Endothelial cell of umbilical vein (primary cell): ENCODE data around the gene EFNA2. TPM values are rescaled to one million over a fixed set of nuclear protein-coding genes. Genes with fewer than 3 reads are reported as not detected.

Experiments
- BruUV-seq: library from RNA; stranded (reverse); fragments of 400-500 nt; replicated peaks from 2 replicates; lab custom pipeline; 2021; lab: Mats Ljungman, UMichigan
- CTCF ChIA-PET: fragments of 300-600, 350-600 bp; sonication (Branson Sonifier 250); formaldehyde crosslinking; loops from one replicate; lab custom pipeline; 2021; ENCODE audit warnings: antibody characterized with exemption, inconsistent platforms; lab: Charles Lee
- POLR2A ChIA-PET: fragments of 300-600, 350-600 bp; sonication (Branson Sonifier 250); formaldehyde crosslinking; loops from one replicate; lab custom pipeline; 2021; ENCODE audit warnings: antibody characterized with exemption, inconsistent platforms; lab: Charles Lee
- DNase-seq: peaks from one replicate; pipeline ENCODE4 v3.0.0-alpha.2; 2011; ENCODE audit warnings: low read depth, low spot score
- FAIRE-seq: peaks from 2 replicates; lab custom pipeline; 2011; peaks lifted over from hg19 to GRCh38; lab: Jason Lieb, UNC
- H2AFZ ChIP-seq: 2 replicates; pipeline ENCODE4 v1.6.0; 2012; ENCODE audit warnings: low read depth, low read length, control low read depth, inconsistent platforms
- H3K27ac ChIP-seq: 2 replicates; pipeline ENCODE4 v1.5.1; 2011; ENCODE audit warnings: low read depth, mild to moderate bottlenecking, control low read depth, low read length, moderate library complexity; ENCODE audit not compliant: insufficient read depth
- H3K27me3 ChIP-seq, 2 experiments: 2 replicates each; pipeline versions ENCODE4 v1.6.0 to v1.6.1; 2011; ENCODE audit warnings: low read length in 2 of 2, mixed read lengths in 1 of 2; ENCODE audit not compliant: control insufficient read depth in 2 of 2, insufficient read depth in 2 of 2
- H3K36me3 ChIP-seq, 2 experiments: 2 replicates in 1 of 2; 3 replicates in 1 of 2; pipeline ENCODE4 v1.5.1; 2011; ENCODE audit warnings: low read length in 2 of 2, mild to moderate bottlenecking in 1 of 2, moderate library complexity in 1 of 2; ENCODE audit not compliant: control insufficient read depth in 2 of 2, insufficient read depth in 2 of 2; ENCODE audit errors: extremely low read depth in 1 of 2
- H3K4me1 ChIP-seq: 3 replicates; pipeline ENCODE4 v1.5.1; 2011; ENCODE audit warnings: mild to moderate bottlenecking, low read length; ENCODE audit not compliant: control insufficient read depth, insufficient read depth; ENCODE audit errors: extremely low read depth
- H3K4me2 ChIP-seq: 2 replicates; pipeline ENCODE4 v1.6.1; 2011; ENCODE audit warnings: low read length, control low read depth, mixed read lengths; ENCODE audit not compliant: insufficient read depth
- H3K4me3 ChIP-seq, 3 experiments: fragments of 200-600 bp in 1 of 3; sonication (generic), shearing (Covaris generic) in 1 of 3; replicated peaks in 1 of 3; 2 replicates each; pipeline ENCODE4 v1.5.1; 2011 to 2016; ENCODE audit warnings: control low read depth in 3 of 3, low read length in 3 of 3, mild to moderate bottlenecking in 2 of 3, inconsistent platforms in 1 of 3, low read depth in 1 of 3, moderate library complexity in 1 of 3; ENCODE audit not compliant: insufficient read depth in 1 of 3
- H3K79me2 ChIP-seq: 2 replicates; pipeline ENCODE4 v1.6.0; 2012; ENCODE audit warnings: low read length, inconsistent platforms; ENCODE audit not compliant: control insufficient read depth, insufficient read depth
- H3K9ac ChIP-seq: replicated peaks from 2 replicates; pipeline ENCODE3; 2011; ENCODE audit warnings: low read length, control low read depth; ENCODE audit not compliant: insufficient read depth; ENCODE audit errors: extremely low read depth
- H3K9me1 ChIP-seq: replicated peaks from 3 replicates; pipeline ENCODE4 v1.6.0; 2011; ENCODE audit warnings: mild to moderate bottlenecking, low read length; ENCODE audit not compliant: control insufficient read depth, insufficient read depth; ENCODE audit errors: extremely low read depth
- H3K9me3 ChIP-seq: replicated peaks from 2 replicates; pipeline ENCODE4 v1.5.1; 2012; ENCODE audit warnings: low read length, inconsistent platforms; ENCODE audit not compliant: control insufficient read depth, insufficient read depth
- H4K20me1 ChIP-seq: replicated peaks from 2 replicates; pipeline ENCODE3; 2011; ENCODE audit warnings: mild to moderate bottlenecking, low read length; ENCODE audit not compliant: control insufficient read depth, insufficient read depth; ENCODE audit errors: extremely low read depth
- FOS ChIP-seq: IDR thresholded peaks from 2 replicates; pipeline ENCODE4 v1.6.1; 2011; ENCODE audit warnings: mild to moderate bottlenecking, low read length, moderate library complexity, borderline replicate concordance; ENCODE audit not compliant: insufficient read depth
- GATA2 ChIP-seq: IDR thresholded peaks from 2 replicates; pipeline ENCODE4 v1.7.0; 2011; ENCODE audit warnings: low read depth, mild to moderate bottlenecking, moderate library complexity, mixed read lengths, low read length; ENCODE audit not compliant: insufficient read length, insufficient read depth
- JUN ChIP-seq: IDR thresholded peaks from 2 replicates; pipeline ENCODE4 v1.6.1; 2011; ENCODE audit warnings: borderline replicate concordance, low read depth; ENCODE audit not compliant: insufficient read length, insufficient read depth
- MYC ChIP-seq: IDR thresholded peaks from one replicate; pipeline ENCODE4 v1.6.1; 2011; ENCODE audit warnings: mild to moderate bottlenecking, low read depth, low read length
- POLR2A ChIP-seq: IDR thresholded peaks from 2 replicates; pipeline ENCODE4 v1.6.1; 2012; ENCODE audit warnings: low read depth, mild to moderate bottlenecking, control low read depth, low read length
- POLR2AphosphoS5 ChIP-seq: IDR thresholded peaks from 2 replicates; pipeline ENCODE4 v1.6.1; 2012; ENCODE audit warnings: low read depth, mild to moderate bottlenecking, control low read depth, low read length, moderate library complexity; ENCODE audit not compliant: insufficient read depth
- dilution Hi-C: fragments of 300-500 bp; cut with MboI; formaldehyde crosslinking; loops from one replicate; pipeline ENCODE4 v1.15.0; 2019; ENCODE audit warnings: low sequenced_read_pairs; ENCODE audit not compliant: extremely low pct_ligation_motif_present
- intact Hi-C: fragments of 100-400 bp; cut with micrococcal nuclease; formaldehyde crosslinking; loops from one replicate; pipeline ENCODE4 v1.10.0; 2022
- polyA plus RNA-seq, 4 experiments: library from polyadenylated mRNA; depleted of rRNA in 3 of 4; stranded (reverse) in 3 of 4; unstranded in 1 of 4; fragments of >200 nt; gene quantifications; 2 replicates each; pipeline versions ENCODE4 v1.2.1 to v1.2.3, GENCODE V29; 2011 to 2012; ENCODE audit warnings: missing spikeins in 1 of 4
- total RNA-seq: library from RNA; stranded (reverse); gene quantifications from 2 replicates; pipeline ENCODE4 v1.2.3, GENCODE V29; 2021
- TF ChIP-seq, protein P1 (sequence below): IDR thresholded peaks from 2 replicates; pipeline ENCODE4 v1.6.1; 2011; ENCODE audit not compliant: insufficient read depth, insufficient read length
- TF ChIP-seq, protein P2 (sequence below), 2 donors: IDR thresholded peaks; 1 replicate in 1 of 2; 2 replicates in 1 of 2; pipeline ENCODE4 v1.5.1; 2011; ENCODE audit warnings: low read length in 2 of 2, mild to moderate bottlenecking in 2 of 2, moderate library complexity in 2 of 2, control low read depth in 1 of 2, inconsistent platforms in 1 of 2, low read depth in 1 of 2; ENCODE audit not compliant: insufficient read depth in 1 of 2; ENCODE audit errors: extremely low read depth in 1 of 2

Gene EFNA2
- total and polyA plus RNA-seq, 2 donors (not counting 3 experiments of a cell fraction or from before 2014, with no cell fraction given): 0.52 to 1.1 TPM

DNA sequence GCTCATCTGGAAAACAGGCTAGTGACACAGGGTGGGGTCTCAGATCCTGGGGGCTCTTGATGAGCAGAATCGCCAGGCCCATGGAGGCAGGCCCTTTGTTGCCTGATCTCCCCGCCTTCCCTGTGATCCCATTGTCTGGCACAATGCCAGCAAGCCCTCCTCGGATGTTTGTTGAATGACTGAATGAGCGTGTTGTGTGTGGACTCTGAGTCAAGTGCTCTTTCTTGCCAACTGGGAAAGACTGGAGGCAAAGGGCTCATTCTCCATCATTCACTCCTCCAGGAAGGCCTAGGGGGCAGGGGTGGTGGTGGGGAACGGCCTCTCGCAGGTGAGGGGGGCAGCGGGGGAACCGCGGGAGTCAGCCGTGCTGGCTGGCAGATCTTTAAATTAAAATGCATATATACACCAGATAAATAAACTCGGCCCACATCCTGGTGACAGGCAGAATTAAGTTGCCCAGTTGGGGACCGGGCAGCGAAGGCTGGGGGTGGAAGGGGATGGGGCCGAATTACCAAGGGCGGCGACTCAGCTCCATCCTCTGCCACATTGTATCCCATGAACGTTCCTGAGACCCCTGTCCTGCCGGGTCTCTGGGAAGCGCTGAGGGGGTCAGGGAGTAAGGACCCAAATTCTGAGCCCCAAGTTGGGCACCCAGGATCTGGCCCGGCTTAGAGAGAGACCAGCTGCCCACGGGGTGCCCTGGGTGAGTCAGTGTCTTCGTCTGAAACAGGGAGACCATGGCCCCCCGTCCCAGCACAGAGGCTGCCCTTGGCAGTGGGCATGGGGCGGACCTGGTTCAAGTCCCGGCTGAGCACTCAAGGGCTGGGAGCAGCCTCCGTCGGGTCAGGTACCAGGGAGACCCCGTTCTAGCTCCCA is 24.5 kb downstream of the EFNA2 start:
- no peak overlapping the region for H3K4me3 ChIP-seq
- H3K9me3 ChIP-seq: no peaks in the 10 kb centered on the region
- H3K27me3 ChIP-seq: no peaks in the 10 kb centered on the region
- intact Hi-C loops (loop anchor here (5.0 kb wide), 1 partner anchor 42 kb away; a partner anchor contains a TSS), dilution Hi-C loops (no loop called here)
- H3K4me2 ChIP-seq: no peak overlapping the region
- no peaks in the 10 kb centered on the region for H4K20me1 ChIP-seq
- no peaks in the 10 kb centered on the region for H3K36me3 ChIP-seq
- DNase-seq (no peak), FAIRE-seq (no peak)
- H3K4me1 ChIP-seq: peaks cover 13% of the 10 kb centered on the region
- ChIA-PET CTCF (no interaction called here), POLR2A (no interaction called here)
- no peaks in the 10 kb centered on the region for H3K79me2 ChIP-seq
- no peak overlapping the region for H3K27ac ChIP-seq
- no TSS peak for BruUV-seq
- no peak for TF ChIP-seq MYC
- TF ChIP-seq JUN: no peak
- TF ChIP-seq, protein P1, sequence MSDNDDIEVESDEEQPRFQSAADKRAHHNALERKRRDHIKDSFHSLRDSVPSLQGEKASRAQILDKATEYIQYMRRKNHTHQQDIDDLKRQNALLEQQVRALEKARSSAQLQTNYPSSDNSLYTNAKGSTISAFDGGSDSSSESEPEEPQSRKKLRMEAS: no peak
- TF ChIP-seq FOS: no peak
- TF ChIP-seq POLR2AphosphoS5: no peak
- TF ChIP-seq GATA2: no peak
- TF ChIP-seq, protein P2, sequence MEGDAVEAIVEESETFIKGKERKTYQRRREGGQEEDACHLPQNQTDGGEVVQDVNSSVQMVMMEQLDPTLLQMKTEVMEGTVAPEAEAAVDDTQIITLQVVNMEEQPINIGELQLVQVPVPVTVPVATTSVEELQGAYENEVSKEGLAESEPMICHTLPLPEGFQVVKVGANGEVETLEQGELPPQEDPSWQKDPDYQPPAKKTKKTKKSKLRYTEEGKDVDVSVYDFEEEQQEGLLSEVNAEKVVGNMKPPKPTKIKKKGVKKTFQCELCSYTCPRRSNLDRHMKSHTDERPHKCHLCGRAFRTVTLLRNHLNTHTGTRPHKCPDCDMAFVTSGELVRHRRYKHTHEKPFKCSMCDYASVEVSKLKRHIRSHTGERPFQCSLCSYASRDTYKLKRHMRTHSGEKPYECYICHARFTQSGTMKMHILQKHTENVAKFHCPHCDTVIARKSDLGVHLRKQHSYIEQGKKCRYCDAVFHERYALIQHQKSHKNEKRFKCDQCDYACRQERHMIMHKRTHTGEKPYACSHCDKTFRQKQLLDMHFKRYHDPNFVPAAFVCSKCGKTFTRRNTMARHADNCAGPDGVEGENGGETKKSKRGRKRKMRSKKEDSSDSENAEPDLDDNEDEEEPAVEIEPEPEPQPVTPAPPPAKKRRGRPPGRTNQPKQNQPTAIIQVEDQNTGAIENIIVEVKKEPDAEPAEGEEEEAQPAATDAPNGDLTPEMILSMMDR (IDR thresholded peaks at IDR 0.05; ENCODE audit: extremely low read depth in 1 of 2, insufficient read depth in 1 of 2, low read depth in 1 of 2, low read length in 2 of 2): no peak
- TF ChIP-seq POLR2A: no peak
- H3K9ac ChIP-seq: no peak overlapping the region
- H2AFZ ChIP-seq: no peak overlapping the region
- no peaks in the 10 kb centered on the region for H3K9me1 ChIP-seq
